Right cardiac atrium (tissue), 5 donors: ENCODE measurements around the gene CRISPLD2. TPM values are rescaled to one million over a fixed set of nuclear protein-coding genes. Genes with fewer than 3 reads are reported as not detected.

ENCODE experiments used
- ATAC-seq, 2 donors: fragments of 200-7000 bp; cut with Tn5 transposase; one replicate each; pipeline versions ENCODE4 v1.8.0 to v1.9.1; 2020; ENCODE audit warnings: moderate library complexity in 2 of 2, mild to moderate bottlenecking in 1 of 2
- DNase-seq, 3 donors: peaks; one replicate each; pipeline ENCODE4 v3.0.0-alpha.2; 2020
- H3K27ac ChIP-seq: one replicate; pipeline ENCODE4 v1.5.1; 2013; ENCODE audit warnings: mild to moderate bottlenecking, low read length, control low read depth, moderate library complexity
- H3K27me3 ChIP-seq: one replicate; pipeline ENCODE4 v1.6.1; 2013; ENCODE audit not compliant: control insufficient read depth, insufficient read depth
- H3K4me1 ChIP-seq: one replicate; pipeline ENCODE4 v1.6.1; 2013; ENCODE audit warnings: low read length; ENCODE audit not compliant: control insufficient read depth, insufficient read depth
- H3K4me3 ChIP-seq: one replicate; pipeline ENCODE4 v1.5.1; 2013; ENCODE audit warnings: low read length, control low read depth
- H3K9me3 ChIP-seq: one replicate; pipeline ENCODE4 v1.6.1; 2013; ENCODE audit warnings: low read length; ENCODE audit not compliant: control insufficient read depth
- WGBS: extraction: QIAGEN DNeasy Blood & Tissue Kit; methylation state at CpG from one replicate; pipeline ENCODE4 v1.1.7; 2013; 5-methylcytosine and 5-hydroxymethylcytosine counted together
- intact Hi-C, 4 donors: fragments of 100-400 bp; cut with DNase I; formaldehyde crosslinking; loops; one replicate each; pipeline versions ENCODE4 v1.11.0 to v1.14.0; 2022 to 2023
- long read RNA-seq, 4 donors: library from polyadenylated mRNA; unstranded; transcript quantifications; one replicate each; pipeline ENCODE4 v2.0.0, GENCODE V29; 2020 to 2021
- polyA plus RNA-seq: library from polyadenylated mRNA; stranded (reverse); fragments of 200-250 nt; gene quantifications from one replicate; pipeline ENCODE4 v1.2.3, GENCODE V29; 2013
- total RNA-seq, 4 donors: library from RNA; stranded (reverse); fragmentation: NEBNext Ultra II Directional; extraction: Animal tissue kit (Norgen Biotek cat#: 25700); gene quantifications; one replicate each; pipeline ENCODE4 v1.2.1, GENCODE V29; 2021
- donor health status: healthy with polysubstance abuse.
- donor health status: DM: no; HTN: yes; CAD: no.
- donor health status: DM: no; HTN: no; CAD: no.
- donor health status: DM: no; HTN: yes; CAD: no; lungs with severe emphysema.
- donor health status: DM: yes; HTN: yes; CAD: no.

Gene CRISPLD2, protein sequence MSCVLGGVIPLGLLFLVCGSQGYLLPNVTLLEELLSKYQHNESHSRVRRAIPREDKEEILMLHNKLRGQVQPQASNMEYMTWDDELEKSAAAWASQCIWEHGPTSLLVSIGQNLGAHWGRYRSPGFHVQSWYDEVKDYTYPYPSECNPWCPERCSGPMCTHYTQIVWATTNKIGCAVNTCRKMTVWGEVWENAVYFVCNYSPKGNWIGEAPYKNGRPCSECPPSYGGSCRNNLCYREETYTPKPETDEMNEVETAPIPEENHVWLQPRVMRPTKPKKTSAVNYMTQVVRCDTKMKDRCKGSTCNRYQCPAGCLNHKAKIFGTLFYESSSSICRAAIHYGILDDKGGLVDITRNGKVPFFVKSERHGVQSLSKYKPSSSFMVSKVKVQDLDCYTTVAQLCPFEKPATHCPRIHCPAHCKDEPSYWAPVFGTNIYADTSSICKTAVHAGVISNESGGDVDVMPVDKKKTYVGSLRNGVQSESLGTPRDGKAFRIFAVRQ
- total RNA-seq (10 to 100 TPM; 13.1 to 69.5 (median 29.2) TPM), polyA plus RNA-seq (12.7 TPM)
- long read RNA-seq, donor 1, full-length matches to known transcripts, result 3 of 28 reads
- long read RNA-seq, donor 1, partial matches to known transcripts, result 23 of 28 reads
- long read RNA-seq, donor 1, other reads (novel, unspliced or antisense), result 2 of 28 reads
- long read RNA-seq, donor 2, full-length matches to known transcripts, result 2 of 8 reads
- long read RNA-seq, donor 2, partial matches to known transcripts, result 5 of 8 reads
- long read RNA-seq, donor 2, other reads (novel, unspliced or antisense), result 1 of 8 reads
- long read RNA-seq, donor 3, full-length matches to known transcripts, result 21 of 74 reads
- long read RNA-seq, donor 3, partial matches to known transcripts, result 31 of 74 reads
- long read RNA-seq, donor 3, other reads (novel, unspliced or antisense), result 22 of 74 reads
- long read RNA-seq, donor 4, full-length matches to known transcripts, result 2 of 6 reads
- long read RNA-seq, donor 4, partial matches to known transcripts, result 2 of 6 reads
- long read RNA-seq, donor 4, other reads (novel, unspliced or antisense), result 2 of 6 reads

DNA sequence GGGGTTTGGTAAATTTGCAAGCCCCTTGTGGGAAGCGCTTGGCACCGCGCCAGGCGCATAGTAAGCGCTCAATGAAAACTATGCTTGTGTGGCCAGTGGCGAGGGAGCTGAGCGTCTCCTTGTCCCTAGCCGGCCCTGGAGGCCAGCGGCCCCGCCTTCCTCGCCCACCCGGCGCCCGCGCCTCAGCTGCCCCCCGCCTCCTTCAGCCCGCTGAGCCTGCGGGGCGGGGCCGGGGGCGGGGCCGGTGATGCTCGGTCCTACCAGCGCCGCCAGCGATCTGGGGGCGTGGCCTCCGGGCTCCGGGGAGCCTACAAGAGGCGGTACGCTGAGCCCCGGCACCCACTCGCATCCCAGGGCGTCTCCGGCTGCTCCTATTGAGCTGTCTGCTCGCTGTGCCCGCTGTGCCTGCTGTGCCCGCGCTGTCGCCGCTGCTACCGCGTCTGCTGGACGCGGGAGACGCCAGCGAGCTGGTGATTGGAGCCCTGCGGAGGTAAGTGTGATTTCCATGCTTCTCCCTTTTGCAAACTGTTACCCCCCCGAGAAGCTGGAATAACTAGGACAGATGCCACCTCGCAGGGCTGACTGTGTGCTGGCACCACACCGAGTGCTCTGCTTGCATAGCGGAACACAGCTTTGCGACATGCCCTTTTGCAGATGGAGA is at the start of gene CRISPLD2:
Gene CRISPLD2 (plus strand): TSS at position 342 of the 661 bp plus-strand sequence. CDS start 18,511 bp downstream, outside the sequence.
- intact Hi-C loops, result no loop called here
- Histone ChIP-seq H3K27me3 (no peaks in the 10 kb centered on the region), H3K9me3 (no peaks in the 10 kb centered on the region), H3K4me1 (peaks cover 3% of the 10 kb centered on the region), H3K4me3 (peak within 1 kb of the TSS; percentile 66), H3K27ac (no peak within 1 kb of the TSS)
- DNase-seq (peak; percentile 97 to 99 (median 98)), ATAC-seq (peak; percentile 94 to 95)
- 3% methylated on average over 53 of the region's 53 CpGs for WGBS

DNA sequence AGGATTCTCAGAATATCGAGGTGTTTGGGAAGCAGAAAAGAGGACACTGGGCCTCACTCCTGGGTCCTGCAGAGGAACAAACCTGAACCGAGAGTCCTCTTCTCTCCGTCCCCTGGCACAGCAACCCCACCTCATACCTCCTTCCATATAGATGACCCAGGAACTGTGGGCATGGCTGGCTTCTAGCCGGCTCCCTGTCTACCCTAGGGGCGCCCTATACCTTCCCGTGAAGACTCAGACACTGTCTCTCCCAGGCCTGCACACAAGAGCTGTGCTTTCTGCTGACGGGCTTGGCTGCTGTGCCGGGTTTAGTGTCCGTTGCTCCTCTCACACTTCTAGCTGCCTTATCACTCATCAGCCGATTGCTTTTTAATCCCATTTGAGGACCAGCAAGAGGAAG is 46.5 kb upstream of the CRISPLD2 start:
- Histone ChIP-seq H3K27ac (no peak overlapping the region), H3K9me3 (no peaks in the 10 kb centered on the region), H3K4me3 (no peak overlapping the region), H3K4me1 (no peaks in the 10 kb centered on the region), H3K27me3 (no peaks in the 10 kb centered on the region)
- ATAC-seq, result peak in 1 of 2 donors; percentile 23
- 82% methylated on average over 10 of the region's 10 CpGs for WGBS
- no peak for DNase-seq
- intact Hi-C loops, result no loop called here

- 71% methylated on average over 4 of the region's 4 CpGs for WGBS
- DNase-seq (no peak), ATAC-seq (peak in 1 of 2 donors; percentile 58)
- Histone ChIP-seq H3K4me1 (no peaks in the 10 kb centered on the region), H3K4me3 (no peak overlapping the region), H3K9me3 (no peaks in the 10 kb centered on the region), H3K27ac (no peak overlapping the region), H3K27me3 (no peaks in the 10 kb centered on the region)
- intact Hi-C loops, result no loop called here
Measured at GRCh38 chr16:84774810-84775209, 45.0 kb upstream of the CRISPLD2 start.

- H3K9me3 ChIP-seq, result no peaks in the 10 kb centered on the region
- no peaks in the 10 kb centered on the region for H3K27me3 ChIP-seq
- intact Hi-C loops, result no loop called here
- H3K27ac ChIP-seq, result no peak overlapping the region
- ATAC-seq (no peak), DNase-seq (no peak)
- H3K4me1 ChIP-seq, result no peaks in the 10 kb centered on the region
- 91% methylated on average over 14 of the region's 14 CpGs for WGBS
- H3K4me3 ChIP-seq, result no peak overlapping the region
Measured at GRCh38 chr16:84775262-84775810, 44.4 kb upstream of the CRISPLD2 start.

GRCh38 chr16:84777435-84777834 is 42.4 kb upstream of the CRISPLD2 start:
- Histone ChIP-seq H3K27ac (no peak overlapping the region), H3K9me3 (no peaks in the 10 kb centered on the region), H3K4me1 (no peaks in the 10 kb centered on the region), H3K4me3 (no peak overlapping the region), H3K27me3 (no peaks in the 10 kb centered on the region)
- 94% methylated on average over 5 of the region's 5 CpGs for WGBS
- ATAC-seq (no peak), DNase-seq (no peak)
- intact Hi-C loops, result no loop called here

DNA sequence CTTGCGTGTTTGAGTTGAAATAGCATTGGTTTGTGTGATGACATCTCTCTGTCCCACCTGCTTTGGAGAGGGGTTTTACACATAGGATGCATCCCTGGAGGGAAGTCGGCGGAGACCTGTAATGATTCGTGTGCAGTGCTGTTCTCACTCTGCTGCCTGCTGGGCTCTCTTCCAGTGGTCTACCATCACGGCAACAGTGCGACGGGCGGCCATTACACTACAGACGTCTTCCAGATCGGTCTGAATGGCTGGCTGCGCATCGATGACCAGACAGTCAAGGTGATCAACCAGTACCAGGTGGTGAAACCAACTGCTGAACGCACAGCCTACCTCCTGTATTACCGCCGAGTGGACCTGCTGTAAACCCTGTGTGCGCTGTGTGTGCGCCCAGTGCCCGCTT is 41.1 kb upstream of the CRISPLD2 start:
- no peak for ATAC-seq
- Histone ChIP-seq H3K9me3 (no peaks in the 10 kb centered on the region), H3K4me1 (no peaks in the 10 kb centered on the region), H3K27ac (no peak overlapping the region), H3K4me3 (no peak overlapping the region), H3K27me3 (no peaks in the 10 kb centered on the region)
- DNase-seq, result no peak
- 97% methylated on average over 18 of the region's 18 CpGs for WGBS
- intact Hi-C loops, result no loop called here

DNA sequence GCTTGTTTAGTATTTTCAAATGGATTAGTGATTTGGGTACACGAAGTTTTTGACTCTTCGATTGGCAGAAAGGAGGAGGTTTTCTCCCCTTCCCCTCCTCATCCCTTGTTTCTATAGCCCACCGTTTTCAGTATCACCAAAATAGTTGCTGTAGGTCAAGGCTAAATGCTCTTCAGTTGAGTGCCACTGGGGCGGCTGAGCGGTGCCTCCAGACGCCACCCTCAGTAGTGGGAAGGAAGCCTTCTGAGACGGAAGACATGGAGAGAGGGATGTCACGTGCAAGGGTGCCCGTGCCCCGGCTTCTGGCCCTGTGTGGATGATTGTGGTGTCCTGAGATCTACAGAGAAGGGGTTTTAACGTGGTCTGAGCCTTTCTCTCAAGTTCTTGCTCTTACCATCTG is 39.7 kb upstream of the CRISPLD2 start:
- DNase-seq (no peak), ATAC-seq (no peak)
- Histone ChIP-seq H3K4me3 (no peak overlapping the region), H3K27me3 (no peaks in the 10 kb centered on the region), H3K27ac (no peak overlapping the region), H3K9me3 (no peaks in the 10 kb centered on the region), H3K4me1 (no peaks in the 10 kb centered on the region)
- intact Hi-C loops, result no loop called here
- 97% methylated on average over 11 of the region's 11 CpGs for WGBS

- H3K9me3 ChIP-seq, result no peaks in the 10 kb centered on the region
- no peaks in the 10 kb centered on the region for H3K27me3 ChIP-seq
- no peaks in the 10 kb centered on the region for H3K4me1 ChIP-seq
- DNase-seq (no peak), ATAC-seq (no peak)
- H3K27ac ChIP-seq, result no peak overlapping the region
- 91% methylated on average over 12 of the region's 12 CpGs for WGBS
- intact Hi-C loops, result no loop called here
- no peak overlapping the region for H3K4me3 ChIP-seq
Measured at GRCh38 chr16:84780544-84781376, 39.0 kb upstream of the CRISPLD2 start.

- no peaks in the 10 kb centered on the region for H3K27me3 ChIP-seq
- H3K9me3 ChIP-seq, result no peaks in the 10 kb centered on the region
- no peak overlapping the region for H3K4me3 ChIP-seq
- H3K4me1 ChIP-seq, result no peaks in the 10 kb centered on the region
- DNase-seq, result no peak
- WGBS, result 59% methylated on average over 2 of the region's 2 CpGs
- intact Hi-C loops, result no loop called here
- H3K27ac ChIP-seq, result no peak overlapping the region
- ATAC-seq, result no peak
Measured at GRCh38 chr16:84782846-84783245, 36.9 kb upstream of the CRISPLD2 start.
